Mononuclear cell (primary cell): ENCODE data around the gene CDX1. TPM values are rescaled to one million over a fixed set of nuclear protein-coding genes. Genes with fewer than 3 reads are reported as not detected.

ENCODE experiments used
- H3K27me3 ChIP-seq: 2 replicates; pipeline ENCODE4 v1.6.0; 2011; ENCODE audit warnings: low read length, control low read depth; ENCODE audit not compliant: insufficient read depth
- H3K4me1 ChIP-seq: 2 replicates; pipeline ENCODE4 v1.5.1; 2011; ENCODE audit warnings: mild to moderate bottlenecking, low read length, control low read depth; ENCODE audit not compliant: insufficient read depth
- H3K4me3 ChIP-seq: 2 replicates; pipeline ENCODE4 v1.5.1; 2011; ENCODE audit warnings: mild to moderate bottlenecking, low read length, moderate library complexity
- H3K9me3 ChIP-seq: 2 replicates; pipeline ENCODE4 v1.5.1; 2011; ENCODE audit warnings: low read depth, mild to moderate bottlenecking, control low read depth, low read length
- total RNA-seq: library from RNA; depleted of rRNA; stranded (reverse); fragments of >200 nt; gene quantifications from one replicate; pipeline ENCODE4 v1.2.3, GENCODE V29; 2012

The CDX1 gene
- total RNA-seq, 1 donor, result not detected

DNA sequence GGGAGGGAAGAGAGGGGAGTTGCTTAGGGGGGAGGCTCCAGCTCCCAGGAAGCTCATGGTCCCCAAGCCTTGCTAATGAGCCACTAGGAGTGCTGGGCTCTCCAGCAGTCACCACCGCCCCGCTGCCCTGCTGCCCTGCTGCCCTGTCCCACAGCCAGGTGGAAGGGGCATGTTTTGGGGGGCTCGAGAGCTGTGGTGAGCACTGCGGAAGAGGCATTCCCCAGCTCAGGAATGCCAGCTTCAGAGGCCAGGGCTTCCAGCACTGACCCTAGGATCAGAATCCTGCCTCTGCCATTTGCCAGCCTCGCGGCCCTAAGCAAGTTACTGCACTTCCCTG lies 40.2 kb downstream of the CDX1 start:
- Histone ChIP-seq H3K27me3 (peaks cover 6% of the 10 kb centered on the region), H3K4me1 (peaks cover 9% of the 10 kb centered on the region), H3K9me3 (no peaks in the 10 kb centered on the region), H3K4me3 (no peak overlapping the region)

DNA sequence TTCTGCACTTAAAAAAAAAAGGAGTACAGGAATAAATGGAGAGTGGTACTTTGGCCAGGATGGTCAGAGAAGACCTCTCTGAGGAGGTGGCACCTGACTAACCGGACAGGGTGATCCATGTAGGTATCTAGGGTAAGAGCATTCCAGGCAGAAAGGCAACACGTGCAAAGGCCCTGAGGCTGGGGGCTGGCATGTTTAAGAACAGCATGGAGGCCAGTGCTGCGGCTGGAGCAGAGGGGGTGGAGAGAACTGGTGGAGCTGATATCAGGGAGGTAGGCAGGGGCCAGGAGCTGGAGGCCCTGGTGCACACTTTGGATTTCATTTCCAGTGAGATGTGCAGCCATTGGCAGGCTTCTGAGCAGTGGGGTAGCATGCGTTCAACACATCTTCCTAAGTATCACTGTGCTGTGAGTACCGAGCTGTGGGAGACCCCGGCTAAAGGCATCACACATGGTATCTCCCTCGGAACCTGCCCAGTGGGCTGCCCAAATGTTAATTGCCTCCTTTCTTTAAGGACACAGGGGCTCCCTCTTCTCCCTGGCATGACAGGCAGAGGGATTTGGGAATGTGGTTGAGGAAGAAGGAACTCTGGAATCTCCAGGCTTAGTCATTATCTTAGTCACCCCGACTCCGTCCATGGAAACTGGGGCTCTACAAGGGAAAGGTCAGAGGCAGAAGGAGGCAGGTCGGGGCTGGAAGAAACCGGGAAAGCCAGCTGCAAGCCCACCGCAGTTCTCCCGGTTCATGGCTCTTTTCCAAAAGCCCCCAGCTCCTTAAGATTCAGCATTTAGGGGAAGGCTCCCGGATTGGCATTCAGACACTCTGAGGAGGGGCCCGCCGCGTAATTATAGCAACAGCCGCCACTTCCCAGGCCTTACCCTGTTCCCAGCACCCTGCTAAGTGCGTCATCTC lies 41.9 kb downstream of the CDX1 start:
- H3K4me3 ChIP-seq, result no peak overlapping the region
- H3K4me1 ChIP-seq, result peaks cover 9% of the 10 kb centered on the region
- no peaks in the 10 kb centered on the region for H3K9me3 ChIP-seq
- H3K27me3 ChIP-seq, result peaks cover 6% of the 10 kb centered on the region

DNA sequence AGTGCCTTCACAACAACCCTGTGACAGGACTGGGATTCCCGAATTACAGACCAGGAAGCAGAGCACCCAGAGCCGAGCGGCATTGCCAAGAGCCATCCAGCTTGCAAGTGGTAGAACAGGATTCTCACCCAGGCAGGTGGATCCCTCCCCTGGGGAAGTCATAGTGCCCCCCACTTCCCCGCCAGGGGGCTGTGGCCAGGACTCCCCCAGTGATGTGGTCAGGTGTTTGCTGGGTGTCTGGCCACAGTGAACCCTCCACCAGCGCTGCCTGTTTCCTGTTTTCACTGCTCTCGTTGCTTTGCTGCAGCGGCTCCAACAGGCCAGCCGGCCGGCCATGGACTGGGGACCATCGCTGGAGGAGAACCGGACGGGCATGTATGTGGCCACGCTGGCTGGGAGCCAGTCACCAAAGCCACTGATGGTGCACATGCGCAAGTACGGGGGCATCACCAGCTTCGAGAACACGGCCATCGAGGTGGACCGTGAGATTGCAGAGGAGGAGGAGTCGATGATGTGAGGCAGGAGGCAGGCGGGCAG lies 42.6 kb downstream of the CDX1 start:
- H3K27me3 ChIP-seq, result peaks cover 6% of the 10 kb centered on the region
- H3K4me3 ChIP-seq, result no peak overlapping the region
- H3K4me1 ChIP-seq, result peaks cover 9% of the 10 kb centered on the region
- H3K9me3 ChIP-seq, result no peaks in the 10 kb centered on the region

DNA sequence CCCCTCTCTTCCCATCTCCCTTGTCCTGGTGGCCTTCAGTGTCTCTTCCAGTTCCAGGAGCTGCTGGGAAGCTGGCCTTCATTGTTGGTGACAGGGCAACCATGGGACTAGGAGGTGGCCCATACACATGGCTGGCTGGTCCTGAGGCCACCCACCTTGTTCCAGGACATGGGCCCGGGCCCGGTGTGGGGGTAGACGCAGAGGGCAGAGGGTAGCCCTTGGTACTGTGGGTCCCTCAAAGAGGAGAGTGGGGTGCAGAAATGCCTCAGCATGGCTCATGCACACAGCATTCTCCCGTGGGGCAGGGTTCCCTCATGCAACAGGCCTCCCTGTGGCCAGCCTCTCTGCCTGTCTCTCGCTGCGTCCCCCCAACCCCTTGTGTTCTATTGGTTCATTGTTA lies 44.1 kb downstream of the CDX1 start:
- Histone ChIP-seq H3K4me1 (peaks cover 9% of the 10 kb centered on the region), H3K4me3 (no peak overlapping the region), H3K9me3 (no peaks in the 10 kb centered on the region), H3K27me3 (peaks cover 6% of the 10 kb centered on the region)

DNA sequence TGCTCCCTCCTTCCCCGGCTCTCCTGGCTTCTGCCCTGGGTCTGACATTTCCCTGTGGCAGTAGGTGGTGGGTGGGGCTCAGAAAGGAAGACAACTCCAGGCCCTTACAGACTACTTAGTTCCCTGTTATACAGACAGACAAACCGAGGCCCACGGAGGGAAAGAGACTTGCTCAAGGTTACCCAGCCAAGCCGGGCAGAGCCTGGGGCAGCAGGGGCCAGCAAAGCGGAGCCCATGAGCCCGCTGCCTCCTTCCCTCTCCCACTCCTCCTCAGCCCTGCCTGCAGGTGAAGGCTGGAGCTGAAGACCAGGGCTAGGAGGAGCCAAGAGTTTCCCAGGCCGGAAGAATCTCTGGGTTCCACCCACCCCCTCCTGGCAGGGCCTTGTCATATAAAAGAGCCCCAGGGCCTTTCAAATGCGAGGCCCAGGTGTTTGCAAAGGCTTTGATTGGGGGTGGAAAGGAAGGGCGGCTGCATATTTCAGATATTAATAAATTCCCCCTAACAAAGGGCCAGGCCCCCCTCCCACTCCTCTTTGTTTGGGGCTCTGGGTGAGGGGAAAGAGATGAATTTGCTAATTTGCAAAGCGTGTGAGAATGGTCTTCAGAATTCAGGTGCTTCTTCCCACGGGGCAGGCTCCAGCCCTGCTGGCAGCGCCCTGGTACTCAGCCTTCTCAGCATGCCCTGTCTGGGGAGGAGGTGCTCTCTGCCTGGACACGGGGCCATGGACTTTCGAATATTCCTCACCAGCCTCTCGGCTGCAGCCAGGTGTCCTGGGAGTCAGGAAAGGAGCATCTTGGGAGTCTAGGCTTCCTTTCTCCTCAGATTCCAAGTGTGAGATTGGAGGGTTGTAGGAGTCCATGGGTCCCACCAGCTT lies 44.8 kb downstream of the CDX1 start:
- Histone ChIP-seq H3K4me3 (no peak overlapping the region), H3K4me1 (peaks cover 9% of the 10 kb centered on the region), H3K9me3 (no peaks in the 10 kb centered on the region), H3K27me3 (peaks cover 6% of the 10 kb centered on the region)

DNA sequence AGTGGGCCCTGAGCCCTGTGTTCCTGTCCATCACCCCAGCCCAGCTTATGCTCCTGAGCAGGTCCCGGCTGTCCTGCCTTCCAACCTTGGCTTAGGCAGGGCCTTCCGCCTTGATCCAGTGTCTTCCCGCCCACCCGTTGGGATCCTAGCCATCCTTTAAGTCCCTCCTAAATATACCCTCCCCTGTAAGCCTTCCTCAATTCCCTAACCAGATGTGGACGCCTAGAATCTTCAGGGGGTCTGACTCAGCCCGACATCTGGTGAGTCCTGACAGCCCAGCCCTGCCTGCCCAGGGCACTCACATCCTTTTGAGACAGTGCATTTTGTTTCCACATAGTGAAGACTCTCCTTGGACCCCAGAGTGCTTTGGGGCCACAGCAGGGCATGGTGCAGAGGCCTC lies 47.0 kb downstream of the CDX1 start:
- H3K9me3 ChIP-seq, result no peaks in the 10 kb centered on the region
- H3K4me1 ChIP-seq, result peaks cover 9% of the 10 kb centered on the region
- no peaks in the 10 kb centered on the region for H3K27me3 ChIP-seq
- H3K4me3 ChIP-seq, result no peak overlapping the region

DNA sequence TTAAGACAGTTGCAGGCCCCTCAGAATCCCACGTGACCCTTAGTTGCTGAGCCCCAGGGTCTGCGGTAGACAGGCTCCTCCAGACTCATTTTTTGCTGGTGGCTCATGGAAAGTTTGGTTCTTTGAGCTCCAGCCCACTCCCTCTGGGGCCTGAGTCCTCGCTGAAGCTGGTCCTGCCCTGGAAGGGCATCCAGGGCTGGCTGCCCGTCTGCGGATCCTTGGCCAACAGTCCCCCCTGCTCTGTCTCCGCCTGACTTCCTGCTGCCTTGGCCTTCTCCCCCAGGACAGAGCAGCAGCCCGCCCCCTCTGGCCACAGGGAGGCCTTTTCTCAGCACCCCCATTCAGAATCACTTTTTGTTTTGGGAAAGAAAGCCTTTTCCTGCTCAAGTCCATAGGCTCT lies 47.7 kb downstream of the CDX1 start:
- H3K27me3 ChIP-seq, result no peaks in the 10 kb centered on the region
- H3K4me1 ChIP-seq, result peaks cover 2% of the 10 kb centered on the region
- no peak overlapping the region for H3K4me3 ChIP-seq
- no peaks in the 10 kb centered on the region for H3K9me3 ChIP-seq

DNA sequence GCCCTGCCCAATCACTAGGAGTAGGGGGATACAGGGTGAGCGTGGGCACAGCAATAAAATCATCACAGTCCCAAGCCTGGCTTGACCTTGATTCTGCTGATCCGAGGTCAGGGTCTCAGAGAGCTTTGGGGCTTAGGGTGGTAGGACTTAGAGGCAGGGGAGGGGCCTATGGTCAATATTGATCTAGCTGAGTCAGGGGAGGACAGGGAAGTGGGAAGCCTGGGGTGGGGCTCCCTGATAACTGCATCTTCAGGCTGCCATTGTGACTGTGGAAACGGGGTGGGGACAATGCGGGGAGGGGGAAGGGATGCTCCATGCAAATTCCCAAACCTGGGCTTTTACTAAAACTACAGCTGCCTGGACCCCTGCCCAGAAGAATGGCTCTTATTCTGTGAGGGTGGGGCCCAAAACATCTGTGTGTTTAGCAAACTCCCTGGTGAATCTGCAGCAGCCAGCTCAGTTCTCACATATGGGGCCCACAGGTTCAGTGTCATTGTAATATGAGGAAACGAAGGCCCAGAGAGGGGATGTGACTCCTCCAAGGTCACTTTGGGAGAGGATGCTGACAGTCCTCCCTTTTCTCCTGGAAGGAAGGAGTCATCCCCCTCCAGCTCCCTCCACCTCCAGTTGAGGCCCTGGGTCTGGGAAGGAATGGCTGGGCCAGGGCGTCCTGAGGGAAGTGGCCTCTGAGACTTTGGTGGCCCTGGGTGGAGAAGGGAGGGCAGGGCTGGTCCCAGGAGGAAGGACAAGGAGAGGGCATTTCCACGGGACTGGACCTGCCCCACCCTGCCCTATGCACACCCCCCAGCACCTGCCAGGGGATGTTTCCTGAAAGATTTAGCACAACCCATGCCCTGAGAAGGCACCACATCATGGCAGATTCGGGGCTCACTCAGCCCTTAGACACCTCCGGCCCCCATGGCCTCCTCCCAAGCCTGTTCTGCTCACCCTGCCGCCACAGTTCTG lies 49.7 kb downstream of the CDX1 start:
- H3K9me3 ChIP-seq, result no peaks in the 10 kb centered on the region
- no peak overlapping the region for H3K4me3 ChIP-seq
- H3K27me3 ChIP-seq, result no peaks in the 10 kb centered on the region
- H3K4me1 ChIP-seq, result no peaks in the 10 kb centered on the region

DNA sequence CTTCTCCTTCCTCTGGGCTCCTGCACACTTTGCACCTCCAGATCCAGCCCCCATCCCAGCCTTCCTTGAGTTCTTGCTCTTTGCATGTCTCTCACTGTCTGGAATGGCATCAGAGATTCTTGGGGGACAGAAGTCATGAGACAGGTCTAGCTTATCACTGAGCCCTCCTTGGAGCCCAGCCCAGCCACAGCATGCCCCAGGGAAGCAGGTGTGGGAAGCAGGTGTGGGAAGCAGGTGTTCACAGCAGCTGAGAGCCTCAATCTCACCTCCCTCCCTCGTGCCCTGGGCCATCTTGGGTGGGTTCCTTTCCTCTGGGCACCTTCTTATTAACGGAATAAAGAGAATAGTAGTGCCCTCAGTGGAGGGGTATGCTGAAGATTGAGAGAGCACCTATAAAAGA lies 50.5 kb downstream of the CDX1 start:
- Histone ChIP-seq H3K4me3 (no peak overlapping the region), H3K4me1 (no peaks in the 10 kb centered on the region), H3K27me3 (no peaks in the 10 kb centered on the region), H3K9me3 (no peaks in the 10 kb centered on the region)

DNA sequence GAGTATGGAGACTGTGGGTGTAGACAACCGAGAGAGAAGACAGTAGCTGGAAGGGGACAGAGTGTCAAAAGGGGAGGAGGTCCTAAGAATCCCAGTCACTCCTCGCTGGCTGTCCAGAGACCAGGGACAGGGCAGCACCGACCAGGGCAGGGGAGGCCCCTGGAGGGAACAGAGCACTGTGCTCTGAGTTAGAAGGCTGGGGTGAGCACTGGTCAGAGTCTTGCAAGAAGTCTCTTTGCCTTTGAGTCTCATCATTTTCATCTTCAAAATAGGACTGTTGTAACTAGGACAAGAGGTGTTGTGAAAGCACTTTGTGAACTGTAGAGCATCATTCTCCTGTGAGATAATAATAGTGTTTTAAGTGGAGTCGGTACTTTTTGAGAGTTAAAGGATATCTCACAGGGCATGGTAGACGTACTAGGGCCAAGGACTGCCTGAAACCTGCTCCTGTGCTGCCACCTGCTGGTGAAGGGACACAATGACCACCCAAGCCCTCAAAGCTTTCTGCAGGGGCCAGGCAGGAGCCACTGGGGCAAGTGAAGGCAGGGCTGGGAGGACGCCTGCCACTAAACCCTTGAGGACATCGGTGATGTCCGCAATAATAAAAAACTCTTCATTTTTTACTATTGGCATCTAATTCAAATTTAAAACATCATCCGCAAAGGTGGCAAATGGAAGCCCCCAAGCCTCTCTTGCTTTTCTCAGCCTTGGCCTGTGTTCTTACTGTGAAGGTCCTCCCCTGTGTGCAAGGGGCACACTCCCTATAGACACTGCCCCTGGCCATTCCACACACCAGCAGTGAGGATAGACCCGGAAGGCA lies 51.5 kb downstream of the CDX1 start:
- Histone ChIP-seq H3K4me3 (no peak overlapping the region), H3K4me1 (no peaks in the 10 kb centered on the region), H3K9me3 (no peaks in the 10 kb centered on the region), H3K27me3 (no peaks in the 10 kb centered on the region)

DNA sequence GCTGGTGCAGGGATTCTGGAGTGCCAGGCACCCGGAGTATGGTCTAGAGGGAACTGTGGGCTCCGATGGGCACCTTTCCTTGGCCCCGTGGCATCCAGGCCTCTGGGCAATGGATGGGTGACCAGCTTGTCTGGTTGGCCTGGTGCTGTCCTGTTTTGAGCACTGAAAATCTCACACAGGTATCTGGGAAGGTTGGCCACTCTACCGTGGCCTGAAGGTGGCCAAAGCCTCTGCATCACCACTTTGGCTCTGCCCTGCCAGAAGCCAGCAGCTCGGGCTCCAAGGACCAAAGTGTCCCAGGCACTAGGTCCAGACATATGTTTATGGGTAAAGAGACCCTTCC lies 52.1 kb downstream of the CDX1 start:
- no peaks in the 10 kb centered on the region for H3K4me1 ChIP-seq

DNA sequence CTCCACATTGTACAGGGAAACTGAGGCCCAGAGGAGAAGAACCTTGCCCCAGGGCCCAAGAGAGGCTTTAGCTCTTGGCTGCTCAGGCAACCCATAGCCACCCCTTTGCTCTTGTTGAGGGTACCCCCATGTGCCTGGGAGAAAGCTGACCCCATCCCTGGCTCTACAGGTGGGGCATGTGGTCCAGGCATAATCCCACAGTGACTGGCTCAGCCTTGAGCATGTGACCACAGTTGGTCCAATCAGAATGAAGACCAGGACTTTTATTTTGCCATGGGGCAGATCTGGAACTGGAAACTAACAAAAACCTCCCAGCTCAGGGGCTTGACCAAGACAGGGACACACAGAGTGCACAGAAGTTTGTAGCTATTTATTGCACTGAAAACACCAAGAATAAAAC lies 52.6 kb downstream of the CDX1 start:
- Histone ChIP-seq H3K27me3 (no peaks in the 10 kb centered on the region), H3K4me1 (no peaks in the 10 kb centered on the region), H3K4me3 (no peak overlapping the region), H3K9me3 (no peaks in the 10 kb centered on the region)

More for the DNA sequence above, 52.1 kb downstream of the CDX1 start:
- Histone ChIP-seq H3K4me3 (no peak overlapping the region), H3K9me3 (no peaks in the 10 kb centered on the region), H3K27me3 (no peaks in the 10 kb centered on the region)

DNA sequence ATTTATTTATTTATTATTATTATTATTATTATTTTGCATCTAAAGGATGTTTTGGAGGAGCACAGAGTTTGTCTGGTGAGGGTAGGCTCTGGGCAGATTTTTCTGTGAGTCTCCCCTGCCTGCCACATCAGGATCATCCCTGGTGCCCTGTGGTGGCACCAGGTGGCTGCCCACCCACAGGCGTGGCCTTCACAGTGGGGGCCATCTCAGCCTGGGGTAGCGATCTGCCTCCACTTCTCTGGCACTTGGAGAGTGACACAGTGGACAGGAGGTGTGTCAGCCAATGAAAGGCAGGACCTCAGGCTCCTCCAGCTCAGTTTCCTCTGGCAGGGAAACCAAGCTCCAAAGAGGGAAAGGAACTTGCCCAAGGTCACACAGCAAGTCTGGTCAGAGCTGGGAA lies 53.3 kb downstream of the CDX1 start:
- no peaks in the 10 kb centered on the region for H3K27me3 ChIP-seq
- no peak overlapping the region for H3K4me3 ChIP-seq
- H3K4me1 ChIP-seq, result no peaks in the 10 kb centered on the region
- no peaks in the 10 kb centered on the region for H3K9me3 ChIP-seq

DNA sequence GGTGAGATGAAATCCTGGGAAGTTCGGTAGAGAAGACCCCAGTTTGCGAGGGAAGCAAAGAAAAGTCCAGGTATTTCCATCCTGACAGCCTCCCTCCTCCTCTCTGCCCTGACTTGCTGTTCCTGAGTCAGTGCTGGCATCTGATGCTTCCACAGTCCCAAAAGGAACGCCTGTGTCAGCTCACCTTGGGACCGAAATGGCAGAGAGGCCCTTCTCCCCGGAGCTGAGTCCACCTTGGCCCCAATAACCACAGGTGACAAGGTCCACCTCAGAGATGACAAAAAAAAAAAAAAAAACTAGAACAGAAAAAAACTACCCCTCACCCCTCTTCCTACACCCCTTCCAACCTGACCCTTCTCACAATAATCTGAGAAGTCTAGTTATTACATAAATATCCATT lies 54.9 kb downstream of the CDX1 start:
- Histone ChIP-seq H3K27me3 (no peaks in the 10 kb centered on the region), H3K4me1 (no peaks in the 10 kb centered on the region), H3K9me3 (no peaks in the 10 kb centered on the region), H3K4me3 (no peak overlapping the region)
